Measurements from ENCODE around the gene JAG2. TPM values are rescaled to one million over a fixed set of nuclear protein-coding genes. Genes with fewer than 3 reads are reported as not detected.

The JAG2 gene
- total and polyA plus RNA-seq, 2 experiments from 2014 or later: 12.4 to 30.7 TPM

DNA sequence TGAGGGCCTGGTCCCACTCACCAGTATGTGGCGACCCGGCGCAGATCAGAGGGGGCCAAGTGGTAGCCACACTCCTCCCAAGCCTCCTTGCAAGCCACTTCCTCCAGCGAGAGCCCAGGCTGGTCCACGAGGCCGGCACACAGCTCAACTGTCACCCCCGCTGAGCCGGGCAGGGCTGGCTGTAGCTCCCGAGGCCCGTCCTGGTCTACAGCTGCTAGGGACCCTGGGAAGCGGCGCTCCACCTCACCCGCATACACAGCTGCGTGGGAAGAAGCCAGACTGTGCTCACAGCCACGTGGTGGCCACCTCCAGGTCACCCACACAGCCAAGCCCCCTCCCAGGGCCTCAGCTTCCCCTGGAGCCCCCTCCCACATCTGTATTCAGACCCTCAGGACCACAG, 7.9 kb upstream of the JAG2 start:
- Histone ChIP-seq H3K27me3 (peaks cover 3% of the 10 kb centered on the region), H3K4me3 (no peak overlapping the region), H3K27ac (no peak overlapping the region), H3K36me3 (no peaks in the 10 kb centered on the region), H3K4me1 (ENCODE audit: low read depth) (no peaks in the 10 kb centered on the region), H3K9me3 (ENCODE audit: low read depth) (no peaks in the 10 kb centered on the region)
- DNase-seq (ENCODE audit: low read depth in 1 of 2, low spot score in 1 of 2): no peak
- TF ChIP-seq, protein P1, sequence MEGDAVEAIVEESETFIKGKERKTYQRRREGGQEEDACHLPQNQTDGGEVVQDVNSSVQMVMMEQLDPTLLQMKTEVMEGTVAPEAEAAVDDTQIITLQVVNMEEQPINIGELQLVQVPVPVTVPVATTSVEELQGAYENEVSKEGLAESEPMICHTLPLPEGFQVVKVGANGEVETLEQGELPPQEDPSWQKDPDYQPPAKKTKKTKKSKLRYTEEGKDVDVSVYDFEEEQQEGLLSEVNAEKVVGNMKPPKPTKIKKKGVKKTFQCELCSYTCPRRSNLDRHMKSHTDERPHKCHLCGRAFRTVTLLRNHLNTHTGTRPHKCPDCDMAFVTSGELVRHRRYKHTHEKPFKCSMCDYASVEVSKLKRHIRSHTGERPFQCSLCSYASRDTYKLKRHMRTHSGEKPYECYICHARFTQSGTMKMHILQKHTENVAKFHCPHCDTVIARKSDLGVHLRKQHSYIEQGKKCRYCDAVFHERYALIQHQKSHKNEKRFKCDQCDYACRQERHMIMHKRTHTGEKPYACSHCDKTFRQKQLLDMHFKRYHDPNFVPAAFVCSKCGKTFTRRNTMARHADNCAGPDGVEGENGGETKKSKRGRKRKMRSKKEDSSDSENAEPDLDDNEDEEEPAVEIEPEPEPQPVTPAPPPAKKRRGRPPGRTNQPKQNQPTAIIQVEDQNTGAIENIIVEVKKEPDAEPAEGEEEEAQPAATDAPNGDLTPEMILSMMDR (IDR thresholded peaks at IDR 0.05; ENCODE audit: low read depth, low read length): no peak

DNA sequence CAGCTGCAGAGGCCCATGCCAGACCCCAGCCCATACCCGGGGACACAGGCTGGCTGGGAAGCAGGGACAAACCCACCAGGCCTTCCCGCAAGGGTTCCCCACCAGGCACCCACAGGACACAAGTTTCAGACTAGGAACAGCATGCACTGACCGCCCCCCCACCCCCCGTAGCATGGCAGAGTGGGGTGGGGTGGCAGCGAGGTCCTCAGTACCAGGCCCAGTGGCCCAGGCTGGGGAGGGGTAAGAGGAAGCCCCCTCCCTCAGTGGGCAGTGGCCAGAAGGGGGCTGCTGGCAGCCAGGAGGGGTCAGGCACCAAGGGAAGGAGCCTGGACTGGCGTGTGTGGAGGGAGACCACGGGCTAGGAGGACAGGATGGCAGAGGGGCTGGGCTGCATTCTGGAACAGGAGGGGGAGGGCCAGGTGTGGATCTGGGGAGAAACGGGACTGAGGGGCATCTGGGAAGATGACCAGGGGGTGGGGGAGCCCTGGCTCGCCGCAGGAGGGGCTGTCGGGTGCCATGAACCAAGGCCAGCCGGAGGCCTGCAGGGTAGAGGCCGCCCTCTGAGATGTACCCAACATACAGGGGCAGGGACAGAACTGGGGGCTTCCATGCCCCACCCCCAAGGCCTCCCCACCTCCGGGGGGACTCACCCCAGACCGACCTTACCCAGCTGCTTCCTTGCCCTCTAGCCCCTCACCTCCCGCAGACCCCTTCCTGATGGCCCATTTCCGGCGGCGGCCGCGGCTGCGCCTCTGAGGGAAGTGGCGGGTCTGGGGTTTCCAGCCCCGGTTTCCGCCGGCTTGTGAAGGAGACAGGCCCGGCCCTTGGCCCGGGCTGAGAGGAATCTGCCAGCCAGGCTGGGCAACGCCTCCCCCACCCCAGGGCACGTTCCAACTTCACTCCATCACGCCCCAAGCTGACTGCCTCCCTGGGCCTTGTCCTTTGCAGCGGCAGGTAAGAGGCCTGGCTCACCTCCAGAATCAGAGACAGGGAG, 5.6 kb upstream of the JAG2 start:
- H3K4me3 ChIP-seq: no peak overlapping the region
- H3K36me3 ChIP-seq: no peaks in the 10 kb centered on the region
- TF ChIP-seq, protein P1 (IDR thresholded peaks at IDR 0.05; ENCODE audit: low read depth, low read length): no peak
- no peaks in the 10 kb centered on the region for H3K27me3 ChIP-seq
- H3K9me3 ChIP-seq (ENCODE audit: low read depth): no peaks in the 10 kb centered on the region
- H3K4me1 ChIP-seq (ENCODE audit: low read depth): peaks cover 21% of the 10 kb centered on the region
- no peak for DNase-seq (ENCODE audit: low read depth in 1 of 2, low spot score in 1 of 2)
- H3K27ac ChIP-seq: no peak overlapping the region

DNA sequence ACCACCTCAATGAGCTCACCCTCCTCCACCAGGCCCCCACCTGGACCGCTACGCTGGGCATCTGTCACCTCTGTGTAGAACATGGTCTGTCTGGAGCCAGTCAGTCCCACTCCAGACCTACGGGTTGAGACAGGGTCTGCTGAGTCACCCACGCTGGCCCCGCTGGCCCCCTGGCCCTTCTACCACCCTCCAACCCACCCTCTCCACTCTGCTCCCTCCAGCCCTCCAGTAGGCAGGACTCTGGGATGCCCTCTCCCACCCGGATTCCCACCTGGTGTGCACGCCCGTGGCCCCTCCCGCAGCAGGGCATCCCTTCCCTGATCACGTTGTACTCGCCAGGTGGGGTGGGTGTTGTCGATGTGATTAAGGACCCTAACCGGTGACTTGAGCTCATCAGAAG, 4.6 kb upstream of the JAG2 start:
- TF ChIP-seq, protein P1 (IDR thresholded peaks at IDR 0.05; ENCODE audit: low read depth, low read length): no peak
- DNase-seq (ENCODE audit: low read depth in 1 of 2, low spot score in 1 of 2): no peak
- H3K9me3 ChIP-seq (ENCODE audit: low read depth): no peaks in the 10 kb centered on the region
- H3K4me1 ChIP-seq (ENCODE audit: low read depth): peaks cover 21% of the 10 kb centered on the region
- no peak overlapping the region for H3K27ac ChIP-seq
- no peak overlapping the region for H3K4me3 ChIP-seq
- no peaks in the 10 kb centered on the region for H3K27me3 ChIP-seq
- no peaks in the 10 kb centered on the region for H3K36me3 ChIP-seq

DNA sequence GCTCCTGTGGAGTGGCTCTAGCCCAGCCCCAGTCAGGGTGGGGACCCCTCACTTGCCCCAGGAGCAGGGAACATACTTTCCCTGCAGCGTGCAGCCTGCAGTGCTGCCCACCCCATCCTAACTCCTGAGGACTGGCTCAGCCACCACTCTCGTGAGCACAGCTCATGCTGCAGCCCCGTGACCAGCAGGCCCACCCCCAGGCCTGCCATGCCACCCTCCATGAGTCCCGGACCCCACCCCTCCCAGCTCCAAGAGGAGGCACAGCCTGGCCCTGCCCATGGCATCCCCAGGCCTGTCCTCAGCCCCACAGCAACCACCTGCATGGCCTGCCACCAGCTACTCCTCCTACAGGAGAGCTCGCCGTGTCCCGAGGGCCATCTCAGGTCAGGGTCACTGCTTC, 3.9 kb upstream of the JAG2 start:
- no peaks in the 10 kb centered on the region for H3K36me3 ChIP-seq
- no peak overlapping the region for H3K4me3 ChIP-seq
- no peaks in the 10 kb centered on the region for H3K27me3 ChIP-seq
- H3K27ac ChIP-seq: no peak overlapping the region
- TF ChIP-seq, protein P1 (IDR thresholded peaks at IDR 0.05; ENCODE audit: low read depth, low read length): no peak
- DNase-seq (ENCODE audit: low read depth in 1 of 2, low spot score in 1 of 2): no peak
- no peaks in the 10 kb centered on the region for H3K9me3 ChIP-seq (ENCODE audit: low read depth)
- peaks cover 21% of the 10 kb centered on the region for H3K4me1 ChIP-seq (ENCODE audit: low read depth)

DNA sequence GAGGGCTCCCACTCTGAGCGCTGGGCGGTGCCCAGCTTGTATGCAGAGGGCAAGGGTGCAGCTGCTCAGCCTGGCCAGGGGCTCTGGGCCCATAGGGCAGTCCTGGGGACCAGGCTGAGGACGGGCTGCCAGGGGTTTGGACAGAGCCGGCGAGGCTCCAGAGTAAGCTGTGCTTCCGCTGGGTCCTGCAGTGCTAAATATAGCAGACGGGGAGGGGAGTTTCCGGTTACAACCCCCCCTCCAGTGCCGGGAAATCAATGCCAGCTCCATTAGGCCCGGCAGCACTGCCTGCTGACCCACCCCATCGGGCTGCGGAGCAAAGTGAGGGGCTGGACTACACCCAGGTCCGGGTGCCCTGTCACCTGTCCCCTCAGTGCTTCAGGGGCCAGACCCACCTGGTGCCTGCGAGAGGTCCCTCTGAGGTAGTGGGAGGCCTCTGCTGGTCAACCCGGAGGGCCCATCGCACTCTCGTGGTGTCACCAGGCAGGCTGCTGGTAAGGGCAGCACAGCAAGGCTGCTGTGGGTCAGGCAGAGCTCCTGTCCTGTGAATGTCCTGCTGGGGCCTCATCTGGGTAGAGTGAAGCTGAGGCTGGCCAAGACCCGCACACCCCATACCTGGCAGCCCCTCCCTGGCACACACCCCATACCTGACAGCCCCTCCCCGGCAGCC, 2.6 kb upstream of the JAG2 start:
- TF ChIP-seq, protein P1 (IDR thresholded peaks at IDR 0.05; ENCODE audit: low read depth, low read length): no peak
- H3K27ac ChIP-seq: peak overlapping the region; percentile 26
- no peaks in the 10 kb centered on the region for H3K9me3 ChIP-seq (ENCODE audit: low read depth)
- DNase-seq (ENCODE audit: low read depth in 1 of 2, low spot score in 1 of 2): peak in 1 of 2 donors; percentile 64
- H3K4me3 ChIP-seq: no peak overlapping the region
- peaks cover 2% of the 10 kb centered on the region for H3K27me3 ChIP-seq
- H3K4me1 ChIP-seq (ENCODE audit: low read depth): peaks cover 21% of the 10 kb centered on the region
- H3K36me3 ChIP-seq: no peaks in the 10 kb centered on the region
